Activated T-cell treated with anti-CD3 and anti-CD28 coated beads for 1 hour (primary cell): ENCODE measurements around the gene TMEM220.
A peak's percentile ranks its signal among the peaks of the same experiment; 100 is the strongest.
"Not testable (repeated sequence)": the region's sequence is repeated elsewhere in the genome, so short reads cannot be mapped to it uniquely, and the experiment has no call there.

Source experiments
- DNase-seq: peaks from one replicate; pipeline ENCODE4 v3.0.0-alpha.2; 2020; ENCODE audit warnings: low read depth

TMEM220 gene

GRCh38 chr17:10728331-10728892, 1.4 kb downstream of the TMEM220 start:
- DNase-seq: no peak

- no peak for DNase-seq
These were observed 2.6 kb downstream of the TMEM220 start for GRCh38 chr17:10727192-10727591.

GRCh38 chr17:10726196-10726595, 3.6 kb downstream of the TMEM220 start:
- DNase-seq: no peak

- no peak for DNase-seq
These were observed 4.6 kb downstream of the TMEM220 start for GRCh38 chr17:10725262-10725661.

GRCh38 chr17:10724546-10725195, 5.2 kb downstream of the TMEM220 start:
- no peak for DNase-seq

- no peak for DNase-seq
These were observed 11.3 kb downstream of the TMEM220 start for GRCh38 chr17:10718547-10718946.

GRCh38 chr17:10716218-10716617, 13.6 kb downstream of the TMEM220 start:
- DNase-seq: no peak

GRCh38 chr17:10713318-10713717, 16.5 kb downstream of the TMEM220 start:
- DNase-seq: no peak

GRCh38 chr17:10705727-10706126, 24.1 kb downstream of the TMEM220 start:
- DNase-seq: no peak

- no peak for DNase-seq
These were observed 27.2 kb downstream of the TMEM220 start for GRCh38 chr17:10702574-10702973.

- no peak for DNase-seq
These were observed 30.0 kb downstream of the TMEM220 start for GRCh38 chr17:10699856-10700255.

- DNase-seq: no peak
These were observed 31.6 kb downstream of the TMEM220 start for GRCh38 chr17:10698096-10698818.

- peak; percentile 82 for DNase-seq
These were observed 32.4 kb downstream of the TMEM220 start, which contains the start of the genes ADPRM and SCO1 for GRCh38 chr17:10697092-10698081. TSS of gene ADPRM (plus strand) at chr17:10697594. CDS start at chr17:10704927, 7,333 bp downstream. TSS of gene SCO1 (minus strand) at chr17:10697533. CDS start at chr17:10697507, 26 bp downstream.

GRCh38 chr17:10695875-10696407, 33.9 kb downstream of the TMEM220 start:
- DNase-seq: not testable (repeated sequence)

- DNase-seq: no peak
These were observed 42.3 kb downstream of the TMEM220 start for GRCh38 chr17:10687499-10687898.

GRCh38 chr17:10683853-10684252, 46.0 kb downstream of the TMEM220 start:
- no peak for DNase-seq

- no peak for DNase-seq
These were observed 47.9 kb downstream of the TMEM220 start for GRCh38 chr17:10681866-10682446.

GRCh38 chr17:10674704-10675103, 55.1 kb downstream of the TMEM220 start:
- DNase-seq: no peak

GRCh38 chr17:10673312-10673711, 56.5 kb downstream of the TMEM220 start:
- DNase-seq: no peak

- DNase-seq: no peak
These were observed 61.0 kb downstream of the TMEM220 start for GRCh38 chr17:10668775-10669174.

GRCh38 chr17:10666906-10667305, 62.9 kb downstream of the TMEM220 start:
- DNase-seq: no peak
